GOT3 (cell line): ENCODE measurements around the gene DCAF8L2.
"Not testable (repeated sequence)": the region's sequence is repeated elsewhere in the genome, so short reads cannot be mapped to it uniquely, and the experiment has no call there.

Source experiments
- DNase-seq: peaks from one replicate; lab custom pipeline; 2025; ENCODE audit warnings: mixed read lengths; lab: John Stamatoyannopoulos, UW

Gene DCAF8L2

DNA sequence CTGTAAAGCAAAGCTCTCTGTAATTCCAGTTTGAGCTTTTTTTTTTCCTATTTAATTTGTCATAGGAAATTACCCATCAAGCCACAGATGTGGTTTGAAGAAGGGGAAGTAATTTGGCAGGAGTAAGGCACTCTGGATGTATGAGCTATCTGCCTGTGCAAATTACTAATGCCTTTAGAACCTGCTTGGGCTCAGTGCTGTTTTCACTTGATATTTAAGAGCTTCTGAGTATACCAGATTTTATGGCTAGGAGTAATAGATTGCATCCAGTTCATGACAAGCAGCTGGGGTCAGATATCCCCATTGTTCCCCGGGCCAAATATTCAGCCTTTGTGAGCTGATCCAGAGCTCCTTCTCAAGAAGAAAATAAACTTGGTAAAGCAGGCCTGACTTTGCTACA lies 89.1 kb downstream of the DCAF8L2 start:
- no peak for DNase-seq

DNA sequence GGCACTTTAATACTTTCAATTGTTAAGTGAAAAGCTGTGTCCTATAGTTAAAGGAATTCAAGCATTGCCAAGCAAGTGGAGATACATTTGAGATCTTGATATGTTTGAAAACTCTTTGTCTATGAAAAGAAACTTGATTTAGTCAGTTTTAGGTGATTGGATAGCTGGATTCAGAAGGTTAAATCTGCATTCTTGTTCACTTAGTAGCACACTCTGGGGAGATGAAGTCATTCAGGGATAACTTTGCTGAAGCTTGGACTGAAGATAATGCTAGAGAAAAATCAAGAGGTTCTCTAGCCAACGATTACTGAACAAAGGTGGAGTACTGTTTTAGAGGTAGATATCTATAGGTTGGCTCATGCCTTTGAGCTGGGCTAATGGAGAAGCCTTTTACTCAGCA lies 90.6 kb downstream of the DCAF8L2 start:
- DNase-seq: no peak

DNA sequence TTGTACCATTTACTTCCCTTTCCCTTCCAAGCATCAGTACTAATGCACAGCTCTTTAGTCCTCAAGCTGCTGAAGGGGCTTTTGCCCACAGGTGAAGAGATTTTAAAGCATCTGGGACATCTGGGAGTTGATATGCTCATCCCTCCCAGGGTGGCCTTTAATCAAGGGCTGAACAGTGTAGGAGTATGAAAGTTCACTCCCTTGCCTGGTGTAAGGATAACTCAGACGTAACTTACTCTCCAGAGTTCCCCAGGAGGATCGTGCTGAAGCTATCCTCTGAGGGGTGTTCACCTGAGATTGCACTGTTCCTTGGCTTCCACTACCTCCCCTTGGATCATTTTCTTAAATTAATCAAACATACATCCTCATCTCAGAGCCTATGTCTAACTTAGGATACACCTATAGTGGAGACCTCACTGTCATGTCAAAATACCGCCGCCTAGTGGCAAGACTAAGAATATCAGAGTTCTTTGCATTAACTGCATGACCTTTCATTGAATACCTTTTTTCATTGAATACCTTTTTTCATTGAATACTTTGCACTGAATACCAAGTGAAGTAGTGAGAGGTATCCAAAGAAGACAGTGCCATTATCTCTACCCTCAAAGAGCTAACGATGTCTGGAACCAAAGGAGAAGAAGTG lies 93.5 kb downstream of the DCAF8L2 start:
- not testable (repeated sequence) for DNase-seq

DNA sequence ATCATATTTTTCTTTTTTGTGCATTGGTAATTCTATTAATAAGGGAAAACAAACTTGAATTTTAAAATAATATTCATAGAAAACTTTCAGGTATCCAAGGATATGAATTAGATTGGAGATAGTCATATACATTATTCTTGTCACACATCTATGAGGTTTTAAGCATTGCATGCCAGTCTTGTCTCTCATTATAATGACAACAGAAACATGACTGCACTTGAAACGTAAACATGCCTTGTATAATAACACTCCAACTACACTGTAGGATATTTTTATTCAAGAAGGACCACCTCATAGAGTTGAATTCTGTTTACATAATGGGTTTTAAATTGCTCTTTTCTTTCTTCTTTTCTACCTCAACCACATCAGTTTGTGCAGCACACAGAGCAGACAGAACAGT lies 104.5 kb downstream of the DCAF8L2 start:
- no peak for DNase-seq

DNA sequence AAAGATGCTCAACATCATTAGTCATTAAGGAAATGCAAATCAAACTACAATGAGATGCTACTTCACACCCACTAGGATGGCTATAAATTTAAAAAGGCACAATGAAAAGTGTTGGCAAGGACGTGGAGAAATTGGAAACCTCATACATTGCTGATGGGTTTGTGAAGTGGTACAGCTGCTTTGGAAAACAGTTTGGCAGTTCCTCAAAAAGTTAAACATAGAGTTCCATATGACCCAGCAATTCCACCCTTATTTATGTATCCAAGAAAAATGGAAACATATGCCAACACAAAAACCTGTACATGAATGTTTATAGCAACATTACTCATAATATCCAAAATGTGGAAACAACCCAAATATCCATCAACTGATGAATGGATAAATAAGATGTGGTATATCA lies 116.4 kb downstream of the DCAF8L2 start:
- DNase-seq: no peak

DNA sequence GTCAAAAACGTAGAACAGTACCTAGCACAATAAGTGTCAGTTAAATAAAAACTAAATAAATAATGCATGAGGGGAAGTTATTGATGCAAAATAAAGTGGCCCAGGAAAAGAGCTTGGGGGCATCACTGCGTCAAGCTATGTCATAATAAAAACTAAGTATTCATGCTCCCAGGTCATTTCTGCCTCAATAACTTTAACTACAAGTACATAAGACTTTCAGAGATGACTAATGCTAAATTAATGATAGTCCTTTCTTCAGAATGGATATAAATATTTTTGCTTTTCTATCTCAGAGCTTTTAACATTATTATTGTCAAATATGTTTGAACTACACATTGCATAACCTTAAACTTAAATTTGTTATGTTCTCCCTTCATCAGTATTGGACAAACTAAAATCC lies 125.5 kb downstream of the DCAF8L2 start:
- DNase-seq: no peak

DNA sequence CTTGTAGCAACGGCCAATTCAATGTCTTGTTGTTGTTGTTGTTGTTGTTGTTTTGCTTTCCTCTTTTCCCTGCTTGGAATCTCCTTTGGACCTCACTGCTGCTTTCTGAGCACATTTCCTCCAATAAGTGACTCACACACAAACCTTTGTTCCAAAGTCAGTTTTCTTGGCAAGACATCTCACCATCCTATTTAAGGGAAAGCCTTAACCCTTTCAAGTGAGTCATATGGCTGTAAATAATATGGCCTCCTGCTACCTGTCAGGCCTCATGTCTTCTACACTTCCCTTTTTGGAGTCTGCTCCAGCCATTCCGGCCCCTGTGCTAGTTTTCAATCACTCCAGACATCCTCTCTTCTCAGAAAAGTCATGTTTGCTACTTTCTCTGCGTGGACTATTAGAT lies 138.1 kb downstream of the DCAF8L2 start:
- no peak for DNase-seq

DNA sequence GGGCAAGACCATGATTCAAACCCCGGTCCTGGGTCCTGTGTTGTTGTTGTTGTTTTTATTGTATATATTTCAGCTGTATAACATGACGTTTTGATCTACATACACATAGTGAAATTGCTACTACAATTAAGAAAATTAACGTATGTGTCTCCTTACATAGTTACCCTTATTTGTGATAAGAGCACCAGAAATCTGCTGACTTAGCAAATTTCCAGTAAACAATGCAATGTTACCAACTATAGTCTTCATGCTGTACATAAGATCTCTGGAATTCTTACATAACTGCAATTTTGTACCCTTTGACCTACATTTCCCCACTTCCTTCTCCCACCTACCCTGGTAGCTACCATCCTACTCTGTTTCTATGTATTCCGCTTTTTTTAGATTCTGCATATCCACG lies 141.8 kb downstream of the DCAF8L2 start:
- DNase-seq: no peak

DNA sequence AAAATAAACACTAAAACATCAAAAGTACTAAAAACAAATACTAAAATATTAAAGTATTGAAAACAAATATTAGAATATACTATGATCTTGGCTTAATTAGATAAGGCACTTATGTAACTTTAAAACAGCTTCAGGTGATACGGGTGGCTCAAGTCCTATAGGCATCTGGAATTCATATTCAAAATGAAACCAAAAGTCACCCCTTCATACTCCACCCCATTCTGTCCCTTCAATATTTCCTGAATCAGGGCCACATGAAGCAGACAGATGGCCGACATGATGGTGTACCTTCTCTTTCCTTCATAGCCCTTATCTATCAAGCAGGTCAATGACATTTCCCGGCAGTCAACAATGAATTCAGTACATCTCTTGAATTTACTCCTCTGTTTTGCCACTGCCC lies 145.8 kb downstream of the DCAF8L2 start:
- DNase-seq: no peak

DNA sequence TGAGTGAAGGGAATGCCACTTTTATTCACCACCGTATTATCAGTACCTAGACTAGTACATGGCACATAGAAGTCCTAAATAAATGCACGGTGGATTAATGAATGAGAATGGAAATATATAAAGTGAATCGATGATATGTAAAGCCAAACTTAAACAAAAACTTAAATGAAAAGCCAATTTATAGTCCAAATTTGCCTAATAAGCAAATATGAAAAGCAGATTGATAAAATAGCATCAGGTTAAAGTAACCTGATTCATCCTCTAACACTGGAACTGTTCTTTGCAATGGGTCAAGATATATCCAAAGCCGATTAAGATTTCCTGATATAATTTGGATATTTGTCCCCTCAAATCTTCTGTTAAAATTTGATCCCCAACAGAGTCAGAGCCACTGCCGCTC lies 150.8 kb downstream of the DCAF8L2 start:
- no peak for DNase-seq

DNA sequence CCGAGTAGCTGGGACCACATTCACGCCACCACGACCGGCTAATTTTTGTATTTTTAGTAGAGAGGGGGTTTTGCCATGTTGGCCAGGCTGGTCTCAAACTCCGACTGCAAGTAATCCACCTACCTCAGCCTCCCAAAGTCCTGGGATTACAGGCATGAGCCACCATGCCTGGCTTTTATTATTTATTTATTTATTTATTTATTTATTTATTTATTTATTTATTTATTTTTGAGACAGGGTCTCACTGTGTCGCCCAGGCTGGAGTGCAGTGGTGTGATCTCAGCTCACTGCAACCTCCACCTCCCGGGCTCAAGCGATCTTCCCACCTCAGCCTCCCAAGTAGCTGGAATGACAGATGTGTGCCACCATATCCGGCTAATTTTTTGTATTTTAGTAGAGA lies 153.4 kb downstream of the DCAF8L2 start:
- not testable (repeated sequence) for DNase-seq

DNA sequence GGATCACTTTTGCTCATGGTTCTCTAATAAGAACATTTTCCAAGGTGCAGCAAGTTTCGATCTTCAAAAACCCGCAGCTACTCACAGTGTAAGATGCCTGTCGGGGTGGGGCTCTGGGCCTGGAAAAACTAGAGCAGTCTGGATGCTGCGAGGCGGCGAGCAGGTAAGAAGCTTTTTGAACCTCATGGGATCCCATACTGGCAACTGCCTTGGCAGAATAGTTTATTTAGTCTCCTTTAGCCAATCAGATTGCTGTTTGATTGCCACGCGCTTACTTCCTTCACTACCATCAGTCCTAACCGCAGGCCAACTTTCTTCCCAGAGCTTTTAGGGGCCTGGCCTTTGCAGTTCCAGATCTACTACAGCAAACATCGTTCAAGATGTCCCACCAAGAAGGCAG lies 156.4 kb downstream of the DCAF8L2 start:
- no peak for DNase-seq

DNA sequence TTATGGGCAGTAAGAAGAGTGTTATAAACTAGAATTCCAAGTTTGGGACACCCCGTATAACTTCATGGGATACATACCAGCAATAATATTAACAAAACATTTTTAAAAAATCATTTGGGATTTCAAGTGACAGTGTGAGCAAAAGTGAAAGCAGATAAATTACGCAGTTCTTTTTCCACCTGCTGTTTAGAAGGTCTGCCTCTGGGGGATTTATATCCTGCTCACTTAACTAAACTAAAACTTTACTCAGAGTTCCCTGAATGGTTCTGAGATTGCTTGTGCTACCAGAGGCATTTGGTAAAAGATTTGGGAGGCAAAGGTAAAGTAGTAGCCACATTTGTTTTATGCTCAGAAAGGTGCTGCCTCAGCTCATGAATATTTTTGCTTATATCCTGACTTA lies 160.2 kb downstream of the DCAF8L2 start:
- DNase-seq: not testable (repeated sequence)

DNA sequence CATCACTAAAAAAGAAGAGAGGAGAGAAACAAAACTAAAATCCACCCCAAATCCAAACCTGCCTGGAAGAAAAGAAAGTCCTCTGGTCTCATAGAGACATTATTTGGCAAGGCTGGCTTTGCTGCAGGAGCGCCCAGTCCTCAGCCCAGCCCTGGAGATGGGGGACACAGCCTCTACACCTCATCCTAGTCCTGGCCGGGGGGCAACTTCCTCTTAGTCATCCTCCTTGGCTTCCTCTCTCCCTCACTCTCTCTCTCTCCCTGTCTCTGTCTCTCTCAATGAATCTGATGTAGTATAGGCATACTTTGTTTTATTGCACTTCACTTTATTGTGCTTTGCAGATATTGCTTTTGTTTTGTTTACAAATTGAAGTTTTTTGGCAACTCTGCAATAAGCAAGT lies 161.8 kb downstream of the DCAF8L2 start:
- no peak for DNase-seq

DNA sequence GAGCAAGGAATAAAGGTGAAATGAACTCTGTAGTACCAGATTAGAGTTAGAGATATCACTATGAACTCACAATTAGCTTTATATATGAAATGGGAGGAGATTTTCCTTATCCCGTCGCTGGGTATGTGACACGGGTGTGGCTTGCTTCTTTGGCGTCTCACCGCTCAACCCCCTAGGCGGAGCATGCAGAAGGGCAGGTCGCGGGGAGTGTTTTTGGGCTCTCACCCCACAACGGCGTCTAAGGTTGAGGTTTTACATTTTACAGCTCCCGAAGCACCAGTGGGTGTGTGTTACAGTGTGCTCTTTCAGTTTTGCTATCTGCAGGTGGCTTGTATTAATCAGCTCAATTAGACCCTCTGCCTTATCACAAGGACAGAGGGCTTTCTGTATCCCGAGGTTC lies 175.6 kb downstream of the DCAF8L2 start:
- no peak for DNase-seq

DNA sequence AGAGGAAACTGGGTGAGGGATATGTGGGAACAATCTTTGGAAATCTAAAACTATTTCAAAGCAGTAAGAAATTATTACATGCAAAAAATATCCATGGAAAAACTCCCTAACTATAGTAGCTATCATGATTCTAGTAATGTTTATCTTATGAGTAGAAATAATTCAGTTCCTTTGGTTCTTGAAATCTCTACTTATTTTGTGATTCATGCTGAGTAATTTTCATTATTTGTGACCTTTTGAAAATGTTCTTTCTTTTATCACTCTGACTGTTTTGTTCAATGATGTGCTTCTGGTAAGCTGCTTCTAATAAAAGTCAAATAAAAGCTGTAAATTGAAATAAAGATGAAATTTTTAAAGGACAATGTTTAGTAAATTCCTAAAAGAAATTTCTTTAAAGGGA lies 177.2 kb downstream of the DCAF8L2 start:
- no peak for DNase-seq

DNA sequence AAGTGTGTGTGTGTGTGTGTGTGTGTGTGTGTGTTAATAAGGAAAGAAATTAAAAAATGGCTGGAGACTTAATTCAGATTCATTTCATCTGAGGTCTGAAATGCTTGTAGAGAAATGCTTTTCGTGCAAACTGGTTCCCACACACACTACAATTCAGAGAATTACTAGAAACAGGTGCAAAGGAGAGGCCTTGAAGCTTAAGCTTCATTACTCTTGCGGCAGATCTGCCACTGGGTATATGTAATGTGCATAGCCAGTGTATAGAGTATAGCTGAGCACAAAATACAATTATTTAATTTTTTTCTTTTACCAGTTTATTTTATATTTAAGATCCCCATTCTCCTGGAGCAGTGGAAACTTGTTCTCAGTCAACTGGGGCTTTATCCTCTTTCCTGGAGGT lies 185.8 kb downstream of the DCAF8L2 start:
- DNase-seq: no peak

DNA sequence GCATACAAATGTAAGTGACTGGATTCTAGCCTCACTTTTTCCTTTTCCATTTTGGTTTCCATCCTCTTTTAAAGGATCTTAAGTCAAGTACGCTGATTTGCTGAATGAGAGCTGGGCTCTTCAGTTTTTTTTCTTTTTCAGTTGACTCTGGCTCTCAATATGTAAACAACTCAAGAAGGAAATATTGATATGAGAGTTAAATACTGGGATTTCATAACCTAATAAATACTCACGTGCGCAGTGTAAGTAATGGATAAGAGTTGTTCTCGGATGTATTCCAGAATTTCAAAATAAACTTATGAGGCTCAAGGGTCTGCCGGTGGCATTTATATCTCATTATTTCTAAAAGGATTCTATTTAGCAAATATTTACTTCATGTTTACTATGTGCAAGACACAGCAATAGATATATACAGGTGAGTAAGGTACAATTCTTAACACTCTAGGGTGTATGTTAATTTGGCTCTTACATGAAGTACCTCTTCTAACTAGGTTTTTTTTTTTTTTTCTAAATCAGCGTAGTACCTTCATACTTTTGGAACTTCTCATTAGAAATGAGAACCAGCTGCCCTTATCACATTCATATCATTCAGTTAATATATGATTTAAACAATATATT lies 206.6 kb downstream of the DCAF8L2 start:
- DNase-seq: no peak

DNA sequence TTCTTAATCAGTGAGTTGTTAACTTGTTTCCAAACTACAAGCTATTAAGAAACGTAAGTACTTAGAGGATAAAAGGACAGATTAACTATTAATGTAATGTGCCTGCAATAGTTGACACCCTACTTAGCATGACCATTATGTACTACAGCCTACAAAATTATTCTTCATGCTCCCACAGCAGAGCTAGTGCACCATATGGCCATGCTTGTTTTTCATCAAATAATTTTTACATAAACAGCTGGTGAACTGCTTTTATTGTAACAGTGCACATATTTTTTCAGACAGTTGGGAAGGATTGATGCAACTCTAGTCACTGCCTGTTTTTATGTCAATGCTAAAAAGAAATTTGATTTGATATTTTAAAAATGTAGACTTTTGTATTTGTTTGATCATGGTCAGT lies 207.4 kb downstream of the DCAF8L2 start:
- no peak for DNase-seq
